Urinary bladder (tissue), 4 donors: ENCODE measurements around the gene F2R. TPM values are rescaled to one million over a fixed set of nuclear protein-coding genes. Genes with fewer than 3 reads are reported as not detected.
A peak's percentile ranks its signal among the peaks of the same experiment; 100 is the strongest.

Experiments
- DNase-seq: peaks from one replicate; pipeline ENCODE4 v3.0.0-alpha.2; 2015; ENCODE audit errors: extremely low spot score
- H3K27ac ChIP-seq: one replicate; pipeline ENCODE4 v1.5.1; 2013; ENCODE audit warnings: low read depth, mild to moderate bottlenecking, moderate library complexity
- H3K36me3 ChIP-seq: one replicate; pipeline ENCODE4 v1.6.1; 2013; ENCODE audit warnings: mild to moderate bottlenecking, moderate library complexity; ENCODE audit not compliant: insufficient read depth
- H3K4me1 ChIP-seq: one replicate; pipeline ENCODE4 v1.6.1; 2013; ENCODE audit warnings: mild to moderate bottlenecking, moderate library complexity; ENCODE audit not compliant: insufficient read depth
- H3K4me3 ChIP-seq: one replicate; pipeline ENCODE4 v1.5.1; 2013; ENCODE audit warnings: low read depth, low read length
- WGBS: extraction: QIAGEN DNeasy Blood & Tissue Kit; methylation state at CpG from one replicate; pipeline ENCODE4 v1.1.7; 2013; 5-methylcytosine and 5-hydroxymethylcytosine counted together
- polyA plus RNA-seq: library from polyadenylated mRNA; stranded (reverse); fragments of 200-250 nt; gene quantifications from one replicate; pipeline ENCODE4 v1.2.3, GENCODE V29; 2013
- total RNA-seq: library from RNA; depleted of rRNA; stranded (reverse); fragments of >200 nt; gene quantifications from one replicate; pipeline ENCODE4 v1.2.3, GENCODE V29; 2014
- donor health status: healthy with polysubstance abuse.
- donor health status: healthy.

The F2R gene
- total and polyA plus RNA-seq, 2 donors: 15.0 to 37.9 TPM

DNA sequence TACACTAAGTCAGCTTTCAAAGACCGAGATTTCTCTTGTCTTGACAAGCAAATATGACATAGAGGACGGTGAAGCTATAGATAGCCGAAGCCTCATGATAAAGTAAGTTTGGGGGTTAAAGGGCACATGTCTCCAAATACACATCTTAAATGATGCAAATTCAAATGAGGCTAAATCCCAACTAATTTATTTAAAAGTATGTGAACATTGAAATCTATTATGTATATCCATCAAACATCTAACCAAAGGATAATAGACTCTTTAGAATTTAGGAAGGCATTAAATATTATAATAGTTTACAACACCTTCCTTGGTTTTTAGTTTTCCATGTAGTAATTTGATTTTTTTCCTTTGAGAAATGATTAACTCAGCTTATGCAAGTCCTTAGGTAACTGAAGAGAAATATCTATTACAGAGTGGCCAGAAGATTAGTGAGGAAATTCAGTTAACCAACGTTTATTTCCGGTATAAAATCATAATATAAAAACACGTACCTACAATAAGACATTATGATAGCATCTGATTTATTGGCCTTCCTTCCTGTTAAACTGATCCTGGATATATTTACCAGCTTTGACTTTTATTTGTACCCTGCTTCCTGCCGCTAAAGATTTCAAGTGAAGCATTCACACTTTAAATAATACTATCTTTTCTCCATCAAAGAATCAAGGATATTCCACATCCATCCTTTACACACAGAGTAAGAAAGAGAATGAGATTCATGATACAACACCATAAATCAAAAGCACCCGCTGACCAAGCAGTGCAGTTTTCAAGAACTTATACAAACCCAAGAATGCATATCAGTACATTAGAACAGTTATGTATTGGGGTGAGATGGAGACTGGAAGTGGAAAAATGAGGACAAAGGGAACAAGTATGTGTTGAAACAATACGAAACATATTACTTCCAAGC, 31.9 kb upstream of the F2R start:
- WGBS: 67% methylated on average over 9 of the region's 9 CpGs
- Histone ChIP-seq H3K36me3 (no peaks in the 10 kb centered on the region), H3K4me3 (no peak overlapping the region), H3K4me1 (no peaks in the 10 kb centered on the region), H3K27ac (no peak overlapping the region)
- no peak for DNase-seq

DNA sequence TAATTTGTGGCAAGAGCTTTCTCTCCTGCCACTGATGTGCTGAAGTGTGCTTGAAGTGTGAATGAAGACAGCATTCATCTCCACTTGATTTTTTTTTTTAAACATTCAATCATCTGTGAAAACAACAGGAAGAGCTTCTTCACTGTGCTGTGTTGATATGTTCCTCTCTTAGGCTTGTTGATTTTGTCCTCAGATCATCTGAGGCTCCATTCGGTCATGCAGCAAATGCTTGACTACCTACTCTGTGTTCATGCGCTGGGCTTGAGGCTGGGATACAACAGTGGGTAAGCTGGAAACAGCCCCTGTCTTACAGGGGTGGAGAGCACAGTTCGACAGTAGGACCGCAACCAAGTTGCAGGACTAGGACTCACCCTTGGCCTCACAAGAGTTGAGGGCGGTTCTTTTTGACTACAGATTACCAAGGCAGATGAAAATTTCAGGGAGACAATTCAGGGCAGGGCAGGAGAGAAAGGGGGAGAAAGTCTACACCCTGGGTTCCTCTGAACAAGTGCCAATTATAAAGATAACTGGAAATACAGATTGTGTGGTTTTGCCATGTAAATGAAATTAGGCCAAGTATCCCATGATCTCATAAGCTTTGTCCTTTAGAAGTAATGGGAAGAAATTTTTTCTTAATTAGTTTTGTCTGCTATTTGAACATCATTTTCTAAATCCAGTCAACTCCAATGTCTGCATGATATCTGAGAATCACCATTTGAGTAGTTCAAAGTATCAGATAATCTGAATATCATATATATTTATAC, 31.0 kb upstream of the F2R start:
- Histone ChIP-seq H3K27ac (no peak overlapping the region), H3K36me3 (no peaks in the 10 kb centered on the region), H3K4me3 (no peak overlapping the region), H3K4me1 (no peaks in the 10 kb centered on the region)
- WGBS: 87% methylated on average over 5 of the region's 5 CpGs
- DNase-seq: no peak

DNA sequence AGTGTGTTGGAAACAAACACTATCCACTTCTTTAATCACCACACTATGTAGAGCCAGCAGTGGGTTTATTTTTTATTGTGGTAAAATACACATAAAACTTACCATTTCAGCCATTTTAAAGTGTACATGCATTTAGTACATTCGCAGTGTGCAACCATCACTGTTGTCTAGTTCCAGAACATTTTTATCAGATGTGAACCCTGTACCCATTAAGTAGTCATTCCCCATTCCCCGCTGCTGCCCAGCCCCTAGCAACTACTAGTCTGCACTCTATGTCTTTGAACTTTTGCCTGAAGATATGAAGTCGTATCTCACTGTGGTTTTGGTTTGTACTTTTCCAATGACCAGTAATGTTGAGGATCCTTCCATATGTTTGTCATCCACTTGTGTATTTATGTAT, 30.2 kb upstream of the F2R start:
- no peaks in the 10 kb centered on the region for H3K36me3 ChIP-seq
- no peaks in the 10 kb centered on the region for H3K4me1 ChIP-seq
- no peak overlapping the region for H3K27ac ChIP-seq
- 94% methylated on average over 3 of the region's 3 CpGs for WGBS
- no peak overlapping the region for H3K4me3 ChIP-seq
- DNase-seq: no peak

GRCh38 chr5:76688212-76688611, 27.7 kb upstream of the F2R start:
- Histone ChIP-seq H3K27ac (no peak overlapping the region), H3K4me3 (no peak overlapping the region), H3K36me3 (no peaks in the 10 kb centered on the region), H3K4me1 (no peaks in the 10 kb centered on the region)
- 87% methylated on average over 1 of the region's 1 CpG for WGBS
- no peak for DNase-seq

GRCh38 chr5:76688836-76689235, 27.1 kb upstream of the F2R start:
- H3K4me1 ChIP-seq: no peaks in the 10 kb centered on the region
- WGBS: 62% methylated on average over 3 of the region's 3 CpGs
- H3K36me3 ChIP-seq: no peaks in the 10 kb centered on the region
- no peak overlapping the region for H3K4me3 ChIP-seq
- DNase-seq: no peak
- H3K27ac ChIP-seq: no peak overlapping the region

DNA sequence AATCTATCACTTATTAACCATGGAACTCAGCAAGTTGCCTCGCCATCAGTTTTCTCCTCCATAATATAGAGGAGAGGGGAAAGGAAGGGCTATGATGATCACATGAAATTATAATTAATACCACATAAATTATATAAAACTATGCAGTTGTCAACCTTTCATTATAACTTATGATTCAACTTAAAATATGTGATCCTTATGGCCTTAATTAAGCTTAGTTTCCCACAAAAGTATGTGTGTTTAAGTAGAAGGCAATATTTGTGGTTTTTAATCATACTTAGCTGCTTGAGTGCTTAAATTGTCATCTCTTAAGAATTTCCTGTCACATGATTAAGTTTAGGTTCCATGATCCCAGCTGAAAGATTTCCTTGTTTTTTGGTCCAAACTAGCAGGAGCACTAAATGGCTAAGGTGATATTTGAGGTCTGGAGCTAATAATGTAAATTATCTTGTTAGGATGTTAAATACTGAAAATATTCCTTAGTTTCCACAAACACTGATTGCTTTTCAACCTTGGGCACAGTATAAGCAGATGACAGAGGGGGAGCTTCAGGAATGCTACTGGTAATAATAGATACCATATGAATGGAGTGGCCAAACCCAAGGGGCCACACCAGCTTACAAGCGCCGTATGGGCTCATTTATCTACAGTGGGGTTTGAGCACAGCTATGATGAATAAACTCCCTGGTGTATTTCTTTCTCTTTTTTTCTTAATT, 26.4 kb upstream of the F2R start:
- no peak for DNase-seq
- 95% methylated on average over 3 of the region's 3 CpGs for WGBS
- no peak overlapping the region for H3K4me3 ChIP-seq
- no peak overlapping the region for H3K27ac ChIP-seq
- H3K4me1 ChIP-seq: no peaks in the 10 kb centered on the region
- no peaks in the 10 kb centered on the region for H3K36me3 ChIP-seq

DNA sequence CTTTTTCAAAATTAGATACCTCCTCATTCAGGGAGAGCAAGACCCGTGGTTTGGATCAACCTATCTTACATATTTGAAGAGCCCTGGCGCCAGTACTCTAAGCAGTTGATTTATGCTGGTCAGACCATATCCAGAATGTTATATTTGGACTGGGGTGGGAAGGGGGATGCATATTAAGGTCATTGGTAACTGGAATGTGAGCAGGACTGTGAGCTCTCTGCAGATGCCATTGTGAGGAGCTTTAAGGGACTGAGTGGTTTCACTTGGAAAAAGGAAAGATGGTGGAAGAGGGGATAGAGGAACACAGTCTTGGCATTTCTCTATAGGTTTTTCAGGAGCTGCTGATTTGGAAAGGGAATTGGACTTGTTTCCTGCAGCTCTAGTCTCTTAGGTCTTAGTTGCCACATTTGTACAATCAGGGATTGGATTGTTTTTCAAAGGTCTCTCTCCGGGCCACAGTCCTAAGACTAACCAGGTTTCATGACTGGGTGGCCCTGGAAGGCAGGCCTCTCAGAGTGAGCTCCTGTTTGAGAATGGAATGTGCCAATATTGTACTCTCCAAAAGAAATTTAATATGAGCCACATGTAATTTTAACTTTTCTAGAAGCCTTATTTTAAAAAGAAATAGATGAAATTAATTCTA, 25.8 kb upstream of the F2R start:
- whole genome bisulfite sequencing: 95% methylated on average over 3 of the region's 3 CpGs
- no peaks in the 10 kb centered on the region for H3K4me1 ChIP-seq
- no peak overlapping the region for H3K27ac ChIP-seq
- no peak overlapping the region for H3K4me3 ChIP-seq
- no peaks in the 10 kb centered on the region for H3K36me3 ChIP-seq
- DNase-seq: no peak

- no peak overlapping the region for H3K27ac ChIP-seq
- H3K4me1 ChIP-seq: no peaks in the 10 kb centered on the region
- peak; percentile 11 for DNase-seq
- H3K36me3 ChIP-seq: no peaks in the 10 kb centered on the region
- 55% methylated on average over 7 of the region's 7 CpGs for WGBS
- H3K4me3 ChIP-seq: no peak overlapping the region
These were observed 25.0 kb upstream of the F2R start for GRCh38 chr5:76690704-76691466.

DNA sequence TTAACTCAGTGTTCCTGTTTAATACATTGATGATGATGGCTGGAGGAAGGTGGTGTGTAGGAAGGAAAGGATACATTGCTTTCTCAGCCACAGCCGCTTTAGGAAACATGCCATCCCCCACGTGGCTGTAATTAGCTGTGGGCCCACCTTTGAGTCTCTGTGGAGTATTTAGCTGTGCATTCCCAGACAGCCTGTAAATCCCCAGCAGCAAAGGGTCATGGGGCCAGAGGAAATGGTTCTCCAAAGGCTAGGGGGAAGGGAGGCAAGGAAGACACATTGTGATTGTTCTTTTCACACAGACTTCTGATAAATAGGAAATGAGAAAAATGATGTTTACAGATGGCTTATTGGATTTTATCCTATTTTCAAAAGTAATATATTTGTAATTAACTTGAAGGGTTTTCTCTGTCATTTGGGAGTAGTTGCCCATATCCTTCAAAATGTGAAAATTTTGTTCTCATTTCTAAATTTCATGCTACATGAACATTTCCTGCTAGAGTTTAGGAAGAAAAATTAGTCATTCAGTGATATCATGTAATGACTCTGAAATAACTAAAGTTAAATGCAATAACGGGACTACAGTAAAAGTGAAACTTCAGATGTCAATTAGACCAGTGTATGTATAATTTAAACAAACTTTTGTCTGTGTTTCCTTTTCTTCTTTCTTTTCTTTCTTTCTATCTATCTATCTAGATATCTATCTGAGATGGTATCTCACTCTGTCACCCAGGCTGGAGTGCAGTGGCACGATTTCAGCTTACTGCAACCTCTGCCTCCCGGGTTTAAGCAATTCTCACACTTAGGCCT, 24.3 kb upstream of the F2R start:
- peak; percentile 7 for DNase-seq
- Histone ChIP-seq H3K36me3 (no peaks in the 10 kb centered on the region), H3K27ac (no peak overlapping the region), H3K4me1 (no peaks in the 10 kb centered on the region), H3K4me3 (no peak overlapping the region)
- WGBS: 50% methylated on average over 5 of the region's 5 CpGs

GRCh38 chr5:76692274-76692540, 23.7 kb upstream of the F2R start:
- DNase-seq: no peak
- Histone ChIP-seq H3K4me3 (no peak overlapping the region), H3K36me3 (no peaks in the 10 kb centered on the region), H3K27ac (no peak overlapping the region), H3K4me1 (no peaks in the 10 kb centered on the region)
- WGBS: 98% methylated on average over 6 of the region's 6 CpGs

DNA sequence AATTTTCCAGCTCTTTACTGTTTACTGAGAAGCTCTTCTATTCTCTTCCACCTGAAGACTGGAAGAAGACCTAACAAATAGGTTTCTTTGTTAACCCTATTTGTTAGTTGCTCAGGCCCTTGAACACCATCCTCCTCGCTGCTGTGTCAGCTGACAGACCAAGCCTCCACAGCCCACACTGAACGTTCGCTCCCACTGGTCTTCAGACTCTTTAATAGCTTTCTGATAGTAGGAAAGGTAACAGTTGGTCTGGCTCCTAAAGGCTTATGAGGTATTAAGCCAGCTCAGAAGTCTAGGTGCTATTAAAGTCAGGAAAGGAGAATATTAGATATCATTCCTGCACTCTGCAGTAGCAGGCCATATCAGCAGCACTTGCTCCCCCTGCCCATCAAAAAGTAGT, 23.3 kb upstream of the F2R start:
- no peaks in the 10 kb centered on the region for H3K4me1 ChIP-seq
- WGBS: 89% methylated on average over 3 of the region's 3 CpGs
- H3K4me3 ChIP-seq: no peak overlapping the region
- DNase-seq: no peak
- H3K36me3 ChIP-seq: no peaks in the 10 kb centered on the region
- no peak overlapping the region for H3K27ac ChIP-seq

- Histone ChIP-seq H3K4me1 (no peaks in the 10 kb centered on the region), H3K4me3 (no peak overlapping the region), H3K27ac (no peak overlapping the region), H3K36me3 (no peaks in the 10 kb centered on the region)
- 97% methylated on average over 3 of the region's 3 CpGs for WGBS
- no peak for DNase-seq
These were observed 22.8 kb upstream of the F2R start for GRCh38 chr5:76693141-76693540.
